K562 (cell line): ENCODE data around the gene ABCC1. TPM values are rescaled to one million over a fixed set of nuclear protein-coding genes. Genes with fewer than 3 reads are reported as not detected.
A peak's percentile ranks its signal among the peaks of the same experiment; 100 is the strongest.

Source experiments
- ATAC-seq: fragments of 200-7000 bp; cut with Tn5 transposase; 3 replicates; pipeline ENCODE4 v1.9.1; 2020; ENCODE audit warnings: moderate library complexity
- BruUV-seq: library from RNA; stranded (reverse); fragments of 400-500 nt; replicated peaks from 2 replicates; lab custom pipeline; 2021; lab: Mats Ljungman, UMichigan
- CTCF ChIA-PET: fragments of 300-600 bp; formaldehyde crosslinking; extraction: SDS; loops from one replicate; lab custom pipeline; 2021; ENCODE audit warnings: low intra/inter-chr PET ratio; lab: Yijun Ruan, JAX
- POLR2A ChIA-PET: fragments of 300-600, 350-650 bp; sonication (Branson Sonifier 250); formaldehyde crosslinking; extraction: SDS; loops from one replicate; lab custom pipeline; 2021; ENCODE audit warnings: antibody characterized with exemption, inconsistent platforms; lab: Yijun Ruan, JAX
- DNase-seq, 4 experiments: peaks; one replicate each; pipeline versions ENCODE4 v3.0.0 to v3.0.0-alpha.2; 2011 to 2018; ENCODE audit warnings: low spot score in 3 of 4, mixed read lengths in 3 of 4; ENCODE audit errors: extremely low read depth in 1 of 4
- FAIRE-seq: peaks from 2 replicates; lab custom pipeline; 2011; peaks lifted over from hg19 to GRCh38; lab: Jason Lieb, UNC
- H2AFZ ChIP-seq: 2 replicates; pipeline ENCODE4 v1.6.0; 2011; ENCODE audit warnings: low read depth, low read length, control low read depth, inconsistent platforms
- H3K27ac ChIP-seq: fragments of 200-600 bp; 3 replicates; pipeline ENCODE4 v1.8.0; 2011; ENCODE audit warnings: low read depth, mild to moderate bottlenecking, control low read depth, inconsistent platforms, low read length, moderate library complexity, mixed read lengths; ENCODE audit errors: extremely low read depth
- H3K27me3 ChIP-seq, 2 experiments: fragments of 300-600 bp in 1 of 2; 2 replicates in 1 of 2; 3 replicates in 1 of 2; pipeline versions ENCODE4 v1.6.0 to v1.8.0; 2011; ENCODE audit warnings: inconsistent platforms in 2 of 2, low read length in 2 of 2, mild to moderate bottlenecking in 1 of 2, mixed read lengths in 1 of 2, moderate library complexity in 1 of 2; ENCODE audit not compliant: control insufficient read depth in 2 of 2, insufficient read depth in 2 of 2
- H3K36me3 ChIP-seq: fragments of 300-600 bp; 3 replicates; pipeline ENCODE4 v1.8.0; 2011; ENCODE audit warnings: mild to moderate bottlenecking, low read length, inconsistent platforms; ENCODE audit not compliant: control insufficient read depth, insufficient read depth
- H3K4me1 ChIP-seq, 2 experiments: fragments of 200-600 bp in 1 of 2; replicated peaks in 1 of 2; 2 replicates in 1 of 2; 3 replicates in 1 of 2; pipeline versions ENCODE4 v1.5.1 to v1.8.0; 2011; ENCODE audit warnings: inconsistent platforms in 2 of 2, low read length in 2 of 2, mild to moderate bottlenecking in 1 of 2, mixed read lengths in 1 of 2, moderate library complexity in 1 of 2; ENCODE audit not compliant: control insufficient read depth in 2 of 2, insufficient read depth in 2 of 2
- H3K4me2 ChIP-seq: 2 replicates; pipeline ENCODE4 v1.6.1; 2011; ENCODE audit warnings: low read length, control low read depth, inconsistent platforms, mixed read lengths; ENCODE audit not compliant: insufficient read depth
- H3K4me3 ChIP-seq: fragments of 200-600 bp; sonication (generic), shearing (Covaris generic); 2 replicates; pipeline ENCODE4 v1.5.1; 2016; ENCODE audit warnings: control low read depth, inconsistent platforms
- H3K79me2 ChIP-seq: fragments of 200-600 bp; 3 replicates; pipeline ENCODE4 v1.8.0; 2011; ENCODE audit warnings: low read length, inconsistent platforms; ENCODE audit not compliant: control insufficient read depth, insufficient read depth
- H3K9ac ChIP-seq, 2 experiments: 2 replicates each; pipeline versions ENCODE4 v1.6.0 to v1.6.1; 2011; ENCODE audit warnings: low read depth in 2 of 2, low read length in 2 of 2, control low read depth in 1 of 2, inconsistent platforms in 1 of 2, mild to moderate bottlenecking in 1 of 2, mixed read lengths in 1 of 2; ENCODE audit not compliant: insufficient read depth in 1 of 2
- H3K9me1 ChIP-seq: one replicate; pipeline ENCODE4 v1.6.0; 2011; ENCODE audit warnings: inconsistent platforms, mild to moderate bottlenecking, low read length, moderate library complexity; ENCODE audit not compliant: control insufficient read depth, insufficient read depth
- H3K9me3 ChIP-seq: replicated peaks from 2 replicates; pipeline ENCODE4 v1.5.1; 2011; ENCODE audit warnings: low read depth, low read length, inconsistent platforms; ENCODE audit not compliant: control insufficient read depth, insufficient read depth
- H4K20me1 ChIP-seq: replicated peaks from 2 replicates; pipeline ENCODE4 v1.6.1; 2011; ENCODE audit warnings: low read length, inconsistent platforms, mixed read lengths; ENCODE audit not compliant: control insufficient read depth, insufficient read depth
- MECOM ChIP-seq: fragments of 250-450 bp; sonication (Bioruptor Pico); IDR thresholded peaks from 2 replicates; pipeline ENCODE4 v1.8.0; 2022; ENCODE audit warnings: inconsistent platforms
- SAP30 ChIP-seq: fragments of 200-600 bp; sonication (generic); IDR thresholded peaks from 2 replicates; pipeline ENCODE4 v1.6.1; 2012; ENCODE audit warnings: borderline replicate concordance, low read depth, mild to moderate bottlenecking, moderate library complexity, low read length, control low read depth, inconsistent platforms; ENCODE audit not compliant: insufficient read depth, poor library complexity, severe bottlenecking
- SREBF2 ChIP-seq: sonication (generic); formaldehyde crosslinking; IDR thresholded peaks from 2 replicates; pipeline ENCODE4 v1.4.0; 2020; ENCODE audit warnings: mild to moderate bottlenecking, missing genetic modification reagents
- ZNF384 ChIP-seq: IDR thresholded peaks from 2 replicates; pipeline ENCODE4 v1.6.1; 2012; ENCODE audit warnings: low read depth, low read length, improper control_type of control experiment
- WGBS: fragments of 100-300 bp; shearing (Covaris generic); methylation state at CpG from one replicate; pipeline ENCODE4 v1.1.6; 2016; ENCODE audit warnings: low coverage, mixed read lengths; ENCODE audit not compliant: insufficient coverage; ENCODE audit errors: missing lambda C conversion rate; 5-methylcytosine and 5-hydroxymethylcytosine counted together
- in situ Hi-C: fragments of 300-500 bp; cut with MboI; formaldehyde crosslinking; loops from 4 replicates; pipeline ENCODE4 v1.15.0; 2018; ENCODE audit warnings: inconsistent platforms, mixed read lengths
- intact Hi-C: fragments of 100-400 bp; cut with micrococcal nuclease; formaldehyde crosslinking; loops from 2 replicates; pipeline ENCODE4 v1.14.2; 2022
- polyA plus RNA-seq, 8 experiments: library from polyadenylated mRNA; depleted of rRNA in 4 of 8; stranded (reverse) in 5 of 8; unstranded in 3 of 8; fragments of >200 nt; fragmentation: Nextera tagmentation in 2 of 8; fragmentation: Illumina TruSeq in 1 of 8; extraction: Ambion mirVana in 2 of 8; extraction: Trizol in 1 of 8; gene quantifications; 2 replicates each; pipeline versions ENCODE4 v1.2.1 to v1.2.3, GENCODE V29; 2011 to 2014; ENCODE audit warnings: inconsistent platforms in 1 of 8, missing spikeins in 1 of 8
- total RNA-seq, 7 experiments: library from RNA; depleted of rRNA in 6 of 7; stranded (reverse); fragments of >200 nt in 6 of 7; fragmentation: Illumina TruSeq in 2 of 7; extraction: Trizol in 2 of 7; gene quantifications; 2 replicates each; pipeline versions ENCODE4 v1.2.1 to v1.2.3, GENCODE V29; 2011 to 2021; ENCODE audit warnings: low replicate concordance in 1 of 7
- TF ChIP-seq, protein P1 (sequence below): sonication (generic); formaldehyde crosslinking; IDR thresholded peaks from 2 replicates; pipeline ENCODE4 v1.8.0; 2022; ENCODE audit warnings: mild to moderate bottlenecking, missing genetic modification reagents
- TF ChIP-seq, protein P2 (sequence below), 3 experiments: IDR thresholded peaks in 2 of 3; conservative IDR thresholded peaks in 1 of 3; 2 replicates each; pipeline ENCODE4 v1.5.1; 2011 to 2012; ENCODE audit warnings: low read length in 3 of 3, mild to moderate bottlenecking in 3 of 3, control low read depth in 2 of 3, improper control_type of control experiment in 1 of 3, inconsistent platforms in 1 of 3, low read depth in 1 of 3, mixed read lengths in 1 of 3, moderate library complexity in 1 of 3; ENCODE audit not compliant: insufficient read depth in 2 of 3

ABCC1 gene
- total and polyA plus RNA-seq, 9 of the 15 experiments (the other 6 are each of a cell fraction or from before 2014, with no cell fraction given) = 3.9 to 41.6 (median 10.0) TPM

DNA sequence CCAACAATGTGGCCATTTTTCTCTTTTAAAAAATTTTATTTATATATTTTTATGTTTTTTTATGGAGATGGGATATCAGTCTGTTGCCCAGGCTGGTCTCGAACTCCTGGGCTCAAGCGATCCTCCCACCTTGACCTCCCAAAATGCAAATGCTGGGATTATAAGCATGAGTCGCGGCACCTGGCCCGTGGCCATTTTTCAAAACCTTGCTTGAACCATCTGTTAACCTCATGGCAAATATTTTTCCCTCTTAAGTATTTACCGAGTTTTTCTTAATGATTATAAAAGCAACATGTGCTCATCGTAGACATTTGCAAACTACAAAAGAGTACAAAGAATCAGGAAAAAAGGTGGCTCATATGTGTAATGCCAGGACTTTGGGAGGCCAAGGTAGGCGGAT lies 146.2 kb downstream of the ABCC1 start (continued):
- TF ChIP-seq, protein P1, sequence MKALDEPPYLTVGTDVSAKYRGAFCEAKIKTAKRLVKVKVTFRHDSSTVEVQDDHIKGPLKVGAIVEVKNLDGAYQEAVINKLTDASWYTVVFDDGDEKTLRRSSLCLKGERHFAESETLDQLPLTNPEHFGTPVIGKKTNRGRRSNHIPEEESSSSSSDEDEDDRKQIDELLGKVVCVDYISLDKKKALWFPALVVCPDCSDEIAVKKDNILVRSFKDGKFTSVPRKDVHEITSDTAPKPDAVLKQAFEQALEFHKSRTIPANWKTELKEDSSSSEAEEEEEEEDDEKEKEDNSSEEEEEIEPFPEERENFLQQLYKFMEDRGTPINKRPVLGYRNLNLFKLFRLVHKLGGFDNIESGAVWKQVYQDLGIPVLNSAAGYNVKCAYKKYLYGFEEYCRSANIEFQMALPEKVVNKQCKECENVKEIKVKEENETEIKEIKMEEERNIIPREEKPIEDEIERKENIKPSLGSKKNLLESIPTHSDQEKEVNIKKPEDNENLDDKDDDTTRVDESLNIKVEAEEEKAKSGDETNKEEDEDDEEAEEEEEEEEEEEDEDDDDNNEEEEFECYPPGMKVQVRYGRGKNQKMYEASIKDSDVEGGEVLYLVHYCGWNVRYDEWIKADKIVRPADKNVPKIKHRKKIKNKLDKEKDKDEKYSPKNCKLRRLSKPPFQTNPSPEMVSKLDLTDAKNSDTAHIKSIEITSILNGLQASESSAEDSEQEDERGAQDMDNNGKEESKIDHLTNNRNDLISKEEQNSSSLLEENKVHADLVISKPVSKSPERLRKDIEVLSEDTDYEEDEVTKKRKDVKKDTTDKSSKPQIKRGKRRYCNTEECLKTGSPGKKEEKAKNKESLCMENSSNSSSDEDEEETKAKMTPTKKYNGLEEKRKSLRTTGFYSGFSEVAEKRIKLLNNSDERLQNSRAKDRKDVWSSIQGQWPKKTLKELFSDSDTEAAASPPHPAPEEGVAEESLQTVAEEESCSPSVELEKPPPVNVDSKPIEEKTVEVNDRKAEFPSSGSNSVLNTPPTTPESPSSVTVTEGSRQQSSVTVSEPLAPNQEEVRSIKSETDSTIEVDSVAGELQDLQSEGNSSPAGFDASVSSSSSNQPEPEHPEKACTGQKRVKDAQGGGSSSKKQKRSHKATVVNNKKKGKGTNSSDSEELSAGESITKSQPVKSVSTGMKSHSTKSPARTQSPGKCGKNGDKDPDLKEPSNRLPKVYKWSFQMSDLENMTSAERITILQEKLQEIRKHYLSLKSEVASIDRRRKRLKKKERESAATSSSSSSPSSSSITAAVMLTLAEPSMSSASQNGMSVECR (CRISPR knock-in tag) = no peak

DNA sequence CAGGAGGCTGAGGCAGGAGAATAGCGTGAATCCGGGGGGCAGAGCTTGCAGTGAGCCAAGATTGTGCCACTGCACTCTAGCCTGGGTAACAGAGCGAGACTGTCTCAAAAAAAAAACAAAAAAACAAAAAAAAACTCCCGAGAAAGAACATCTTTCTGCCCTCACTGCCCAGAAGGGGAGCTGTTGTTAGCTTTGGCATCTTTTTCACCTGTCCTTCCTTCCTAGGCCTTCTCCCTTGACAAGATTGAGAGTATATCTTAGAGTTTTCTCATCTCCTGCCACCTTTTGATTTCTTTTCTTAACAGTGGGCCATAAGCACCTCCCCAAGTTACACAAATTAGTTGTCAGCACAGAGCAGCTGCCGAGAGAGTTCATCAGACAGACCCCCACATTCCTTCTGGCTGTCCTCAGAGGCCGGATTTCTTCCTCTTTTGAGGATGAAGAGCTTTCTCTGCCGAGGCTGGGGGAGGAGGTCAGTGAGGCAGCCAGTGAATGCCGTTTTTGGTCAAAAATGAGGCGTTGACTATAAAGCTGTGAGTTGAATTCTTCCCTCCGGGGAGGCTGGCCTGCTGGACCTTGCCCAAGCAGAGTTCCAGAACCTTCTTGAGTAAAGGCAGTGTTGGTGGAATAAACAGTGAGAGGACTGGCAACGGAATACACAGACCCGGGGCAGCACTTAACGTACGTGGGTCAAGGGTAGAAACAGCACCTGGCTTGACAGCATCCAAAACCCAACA lies 146.9 kb downstream of the ABCC1 start:
- H3K4me3 ChIP-seq = no peak overlapping the region
- no peaks in the 10 kb centered on the region for H3K4me1 ChIP-seq
- no peak for FAIRE-seq
- H3K27ac ChIP-seq = no peak overlapping the region
- POLR2A ChIA-PET = interaction anchor here (0.6 to 0.8 kb wide), 3 partner anchors 8 to 249 kb away, joined by 3 to 4 read pairs (median 3); no protein-coding TSS in a partner anchor
- BruUV-seq = no TSS peak
- H3K79me2 ChIP-seq = no peaks in the 10 kb centered on the region
- DNase-seq = no peak
- TF ChIP-seq SAP30 = no peak
- TF ChIP-seq, protein P2, sequence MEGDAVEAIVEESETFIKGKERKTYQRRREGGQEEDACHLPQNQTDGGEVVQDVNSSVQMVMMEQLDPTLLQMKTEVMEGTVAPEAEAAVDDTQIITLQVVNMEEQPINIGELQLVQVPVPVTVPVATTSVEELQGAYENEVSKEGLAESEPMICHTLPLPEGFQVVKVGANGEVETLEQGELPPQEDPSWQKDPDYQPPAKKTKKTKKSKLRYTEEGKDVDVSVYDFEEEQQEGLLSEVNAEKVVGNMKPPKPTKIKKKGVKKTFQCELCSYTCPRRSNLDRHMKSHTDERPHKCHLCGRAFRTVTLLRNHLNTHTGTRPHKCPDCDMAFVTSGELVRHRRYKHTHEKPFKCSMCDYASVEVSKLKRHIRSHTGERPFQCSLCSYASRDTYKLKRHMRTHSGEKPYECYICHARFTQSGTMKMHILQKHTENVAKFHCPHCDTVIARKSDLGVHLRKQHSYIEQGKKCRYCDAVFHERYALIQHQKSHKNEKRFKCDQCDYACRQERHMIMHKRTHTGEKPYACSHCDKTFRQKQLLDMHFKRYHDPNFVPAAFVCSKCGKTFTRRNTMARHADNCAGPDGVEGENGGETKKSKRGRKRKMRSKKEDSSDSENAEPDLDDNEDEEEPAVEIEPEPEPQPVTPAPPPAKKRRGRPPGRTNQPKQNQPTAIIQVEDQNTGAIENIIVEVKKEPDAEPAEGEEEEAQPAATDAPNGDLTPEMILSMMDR (IDR thresholded peaks at IDR 0.05 in 2 of 3, conservative IDR thresholded peaks at IDR 0.05 in 1 of 3; ENCODE audit: insufficient read depth in 2 of 3, low read depth in 1 of 3, low read length in 3 of 3) = peak in 1 of 3 experiments; percentile 12; a peak in 1 of 6 replicates
- no peak for TF ChIP-seq MECOM (CRISPR knock-in tag)
- TF ChIP-seq SREBF2 (CRISPR knock-in tag) = no peak
- peak; percentile 37; the same call in 1 of the 2 replicates for TF ChIP-seq ZNF384
- TF ChIP-seq, all 486 proteins: peak for 2
- CTCF ChIA-PET = no interaction called here
- in situ Hi-C loops (no loop called here), intact Hi-C loops (no loop called here)
- Histone ChIP-seq H4K20me1 (no peaks in the 10 kb centered on the region), H3K36me3 (peaks cover 74% of the 10 kb centered on the region), H3K9me1 (no peaks in the 10 kb centered on the region), H3K9me3 (no peaks in the 10 kb centered on the region), H3K4me2 (no peak overlapping the region), H2AFZ (no peak overlapping the region), H3K27me3 (no peaks in the 10 kb centered on the region), H3K9ac (no peak overlapping the region)
- WGBS = 85% methylated on average over 14 of the region's 14 CpGs
- ATAC-seq = no peak
